GM18498 (cell line): ENCODE data around the gene TXNRD3.
"Not testable (repeated sequence)": the region's sequence is repeated elsewhere in the genome, so short reads cannot be mapped to it uniquely, and the experiment has no call there.

ENCODE experiments used
- ATAC-seq: cut with Tn5 transposase; IDR thresholded peaks from one replicate; pipeline ENCODE4 v1.9.1; 2021; ENCODE audit warnings: mild to moderate bottlenecking, moderate library complexity; ENCODE audit not compliant: unreplicated experiment

The TXNRD3 gene

DNA sequence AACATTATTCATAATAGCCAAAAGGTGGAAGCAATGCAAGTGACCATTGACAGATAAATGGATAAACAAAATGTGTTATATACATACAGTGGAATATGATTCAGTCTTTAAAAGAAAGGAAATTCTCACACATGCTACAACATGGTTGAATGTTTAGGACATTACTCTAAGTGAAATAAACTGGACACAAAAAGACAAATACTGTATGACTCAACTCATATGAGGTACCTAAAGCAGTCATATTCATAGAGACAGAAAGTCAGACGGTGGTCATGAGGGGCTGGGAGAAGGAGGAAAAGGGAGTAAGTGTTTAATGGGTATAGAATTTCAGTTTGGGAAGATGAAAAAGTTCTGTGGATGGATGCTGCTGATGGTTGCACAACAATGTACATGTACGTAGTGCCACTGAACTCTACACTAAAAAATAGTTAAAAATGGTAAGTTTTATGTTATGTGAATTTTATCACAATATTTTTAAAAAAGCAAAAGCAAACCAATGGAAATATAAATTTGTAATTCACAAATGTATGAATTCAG, 5.3 kb downstream of the TXNRD3 start:
- no peak for ATAC-seq

DNA sequence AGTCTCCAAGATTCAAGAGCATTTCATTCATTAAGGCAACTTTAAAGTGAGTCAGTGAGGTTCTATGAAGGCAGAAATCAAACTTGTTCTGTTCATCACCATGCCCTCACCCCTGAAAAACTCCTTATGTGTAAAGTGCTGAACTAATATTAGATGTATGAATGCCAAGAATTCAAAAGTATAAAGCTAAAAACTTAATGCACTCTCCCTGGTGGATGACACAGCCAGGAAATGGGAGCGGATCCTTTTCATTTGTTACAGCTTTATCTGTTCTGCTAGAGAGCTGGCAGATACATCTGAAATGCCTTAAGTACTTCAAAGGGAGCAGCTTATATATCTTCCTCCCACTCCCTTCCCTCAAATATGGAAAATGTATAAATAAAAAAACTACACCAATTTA, 8.2 kb downstream of the TXNRD3 start:
- ATAC-seq, result no peak

DNA sequence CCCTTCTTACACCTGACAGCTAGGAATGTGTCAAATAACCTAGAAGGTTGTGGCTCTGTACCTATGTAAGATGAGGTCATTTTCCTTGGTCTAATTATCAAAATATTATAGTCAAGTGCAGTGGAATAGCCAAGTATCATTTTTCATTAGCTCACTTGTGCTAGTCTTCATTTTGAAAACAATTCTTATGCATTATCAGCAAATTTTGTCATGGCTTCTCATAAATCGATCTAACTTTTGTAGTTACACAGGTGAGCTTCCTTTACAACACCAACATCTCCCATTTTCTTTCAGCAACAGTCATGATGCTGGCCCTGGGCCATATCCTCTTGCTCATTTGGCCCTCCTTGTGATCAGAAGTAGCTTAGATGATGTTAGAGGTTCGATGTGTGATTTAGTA, 10.3 kb downstream of the TXNRD3 start:
- no peak for ATAC-seq

DNA sequence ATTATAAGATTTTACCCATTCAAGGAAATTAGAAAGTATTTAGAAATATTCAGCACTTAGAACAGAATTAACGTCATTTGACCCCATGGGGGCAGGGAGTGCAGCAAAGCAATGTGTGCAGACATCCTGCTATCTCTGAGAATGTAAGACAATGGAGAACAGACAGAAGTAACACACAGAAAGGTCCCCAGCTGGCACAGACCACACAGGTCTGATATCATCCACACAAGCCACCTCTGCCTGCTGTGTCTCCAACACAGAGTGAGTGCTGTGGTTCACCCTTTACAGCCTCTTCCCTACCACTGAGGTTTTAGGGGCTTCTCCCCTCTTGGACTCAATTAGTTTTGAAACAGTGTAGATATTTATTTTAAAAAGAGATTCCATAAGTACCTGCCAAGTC, 16.1 kb downstream of the TXNRD3 start:
- no peak for ATAC-seq

DNA sequence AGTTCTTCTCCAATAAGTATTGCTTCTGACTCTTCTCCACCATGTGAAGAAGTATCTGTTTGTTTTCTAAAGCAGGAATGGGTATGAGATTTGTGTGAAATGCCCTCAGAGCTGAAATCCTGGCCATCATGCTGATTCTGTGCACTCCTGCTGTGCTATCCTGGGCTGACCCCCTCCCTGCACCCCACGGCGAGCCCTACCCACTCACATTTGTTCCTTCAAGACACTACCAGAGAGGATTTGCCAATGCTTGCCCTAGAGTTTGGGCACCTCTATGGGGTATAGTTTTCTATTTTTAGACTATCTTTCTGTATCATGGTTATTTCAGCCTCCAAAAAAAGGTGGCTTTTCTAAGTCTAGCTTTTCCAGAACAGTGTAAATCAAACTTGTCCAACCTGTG, 18.5 kb downstream of the TXNRD3 start:
- no peak for ATAC-seq

DNA sequence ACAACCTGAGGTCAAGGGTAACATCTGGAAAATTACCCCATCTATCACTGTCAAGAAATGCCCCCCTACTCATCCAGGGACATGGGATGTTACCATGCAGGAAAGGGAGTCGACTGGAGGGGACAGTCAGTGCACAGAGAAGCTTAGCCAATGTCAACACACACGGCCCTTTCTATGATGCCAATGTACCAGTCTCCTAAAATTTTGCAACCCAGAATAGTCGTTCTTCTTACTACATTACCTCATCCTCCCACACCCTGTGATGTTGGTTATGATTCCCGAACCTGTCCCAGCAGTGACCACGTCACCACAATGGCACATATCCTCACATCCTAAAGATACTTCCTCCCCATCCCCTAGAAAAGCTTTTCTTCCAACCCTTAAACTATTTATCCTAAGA, 20.1 kb downstream of the TXNRD3 start:
- ATAC-seq, result no peak

DNA sequence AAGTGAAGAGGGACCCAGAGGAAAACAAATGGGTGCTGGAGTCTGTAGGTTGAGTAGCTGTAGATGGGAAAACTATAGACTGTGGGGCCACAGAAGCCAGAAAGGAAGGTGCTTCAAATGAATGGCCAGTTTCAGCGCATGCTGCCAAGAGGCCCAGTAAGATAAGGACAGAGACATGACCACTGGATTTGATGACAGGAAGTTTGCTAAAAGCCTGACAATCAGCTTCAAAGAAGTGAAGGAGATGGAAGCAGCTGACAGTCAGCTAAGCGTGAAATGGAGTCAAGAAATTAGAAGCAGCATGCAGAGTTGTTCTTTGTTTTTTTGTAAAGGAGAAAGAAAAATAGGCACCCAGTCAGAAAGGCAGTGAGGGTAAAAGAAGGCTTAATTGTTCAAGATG, 24.9 kb downstream of the TXNRD3 start:
- no peak for ATAC-seq

DNA sequence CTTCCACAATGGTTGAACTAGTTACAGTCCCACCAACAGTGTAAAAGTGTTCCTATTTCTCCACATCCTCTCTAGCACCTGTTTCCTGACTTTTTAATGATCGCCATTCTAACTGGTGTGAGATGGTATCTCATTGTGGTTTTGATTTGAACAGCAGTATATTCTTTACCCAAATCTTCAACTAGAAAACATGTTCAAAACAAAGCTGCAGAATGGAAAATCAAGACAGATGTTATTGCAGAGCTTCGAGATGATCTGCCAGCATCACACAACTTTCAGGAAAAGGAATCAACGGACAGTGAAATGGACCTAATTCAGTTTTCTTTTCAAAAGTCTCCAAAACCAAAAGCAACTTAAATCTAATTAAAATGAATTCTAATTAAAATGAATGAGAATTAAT, 29.2 kb downstream of the TXNRD3 start:
- not testable (repeated sequence) for ATAC-seq

DNA sequence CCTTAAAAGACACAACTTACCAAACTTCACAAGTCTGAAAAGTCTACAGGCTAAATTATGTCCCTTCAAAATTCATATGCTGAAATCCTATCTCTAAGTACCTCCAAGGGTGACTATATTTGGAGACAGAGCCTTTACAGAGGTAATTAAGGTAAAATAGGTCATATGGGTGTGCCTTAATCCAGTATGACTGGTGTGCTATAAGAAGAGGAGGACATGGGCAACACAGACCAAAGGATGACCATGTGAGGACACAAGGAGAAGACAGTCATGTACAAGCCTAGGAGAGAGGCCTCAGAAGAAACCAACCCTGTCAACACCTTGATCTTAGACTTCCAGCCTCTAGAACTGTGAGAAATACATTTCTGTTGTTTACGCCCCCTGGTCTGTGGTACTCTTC, 32.2 kb downstream of the TXNRD3 start:
- ATAC-seq, result no peak

DNA sequence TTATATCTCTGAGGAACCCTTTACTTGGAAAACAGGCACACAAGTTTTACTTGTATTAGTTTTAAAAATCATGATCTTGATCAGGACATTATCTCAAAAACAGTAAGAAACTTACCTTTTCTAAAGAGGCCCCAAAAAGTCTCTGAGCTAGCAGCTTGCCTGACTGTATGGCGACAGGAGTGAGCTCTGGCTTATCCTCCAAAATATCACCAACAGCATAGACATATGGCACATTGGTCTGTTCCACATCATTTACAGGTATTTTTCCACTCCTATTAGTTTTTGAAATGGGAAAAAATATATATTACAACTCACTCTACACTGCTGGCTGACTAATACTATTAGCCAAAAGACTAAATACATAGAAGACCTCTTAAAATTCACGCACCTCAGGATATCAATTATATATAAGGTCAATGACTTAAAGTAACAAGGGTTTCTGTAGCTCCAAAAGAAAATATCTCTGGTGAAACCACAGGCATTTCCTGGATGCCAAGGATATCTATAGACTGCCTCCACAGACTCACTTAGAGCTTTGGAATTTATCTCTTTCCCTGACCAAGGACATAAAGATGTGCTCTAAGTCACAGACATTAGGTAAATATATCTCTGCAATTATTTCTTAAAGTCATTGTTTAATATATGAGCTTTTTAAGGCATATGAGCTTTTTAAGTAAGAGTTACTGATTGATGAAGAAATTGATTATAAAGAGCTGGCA, 33.1 kb downstream of the TXNRD3 start:
- ATAC-seq, result no peak

DNA sequence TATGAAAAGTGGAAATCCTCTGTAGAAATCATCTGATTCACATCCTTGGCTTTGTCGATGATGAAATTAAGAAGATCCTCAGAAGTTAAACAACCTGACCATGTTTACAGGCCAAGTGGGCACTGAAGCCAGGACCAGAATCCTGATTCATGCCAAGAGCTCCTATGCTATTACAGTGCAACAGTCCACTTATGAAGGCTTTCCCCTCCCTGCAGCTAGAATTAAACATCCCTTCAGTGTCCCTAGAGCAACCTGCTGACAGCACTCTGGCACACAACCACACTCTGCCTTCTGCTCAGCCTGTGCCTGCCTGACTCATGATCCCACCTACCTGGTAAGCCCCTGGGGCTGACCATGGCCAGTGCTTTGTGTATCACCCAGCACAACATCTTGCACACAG, 33.8 kb downstream of the TXNRD3 start:
- ATAC-seq, result no peak

DNA sequence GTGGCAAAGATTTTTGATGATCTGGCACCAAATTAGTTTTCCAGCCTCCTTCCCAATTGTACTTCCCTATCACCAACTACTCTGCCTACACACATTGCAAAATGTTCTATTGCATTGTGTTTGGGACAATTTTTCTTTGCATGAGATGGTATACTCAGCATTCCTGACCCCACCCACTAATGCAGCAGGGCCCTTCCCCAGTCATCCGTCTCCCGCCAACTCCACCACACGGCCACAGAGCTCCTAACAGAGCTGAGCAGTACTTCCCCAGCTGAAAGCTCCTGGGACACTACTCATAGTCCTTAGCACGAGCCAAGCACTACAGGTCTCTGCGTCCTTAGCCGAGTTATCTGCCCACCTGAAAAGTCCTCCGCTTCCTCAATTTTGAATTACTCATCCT, 34.2 kb downstream of the TXNRD3 start:
- no peak for ATAC-seq

DNA sequence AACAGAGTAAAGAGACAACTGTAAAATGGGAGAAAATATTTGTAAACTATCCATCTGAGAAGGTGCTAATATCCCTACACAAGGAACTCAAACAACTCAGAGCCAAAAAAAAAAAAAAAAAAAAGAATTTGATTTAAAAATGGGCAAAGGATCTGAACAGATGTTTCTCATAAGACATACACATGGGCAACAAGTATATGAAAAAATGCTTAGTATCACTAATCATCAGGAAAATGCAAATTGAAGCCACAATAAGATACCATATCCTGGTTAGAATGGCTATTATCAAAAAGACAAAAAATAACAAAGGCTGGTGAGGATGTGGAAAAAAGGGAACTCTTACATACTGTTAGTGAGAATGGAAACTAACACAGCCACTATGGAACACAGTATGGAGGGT, 36.2 kb downstream of the TXNRD3 start:
- no peak for ATAC-seq

DNA sequence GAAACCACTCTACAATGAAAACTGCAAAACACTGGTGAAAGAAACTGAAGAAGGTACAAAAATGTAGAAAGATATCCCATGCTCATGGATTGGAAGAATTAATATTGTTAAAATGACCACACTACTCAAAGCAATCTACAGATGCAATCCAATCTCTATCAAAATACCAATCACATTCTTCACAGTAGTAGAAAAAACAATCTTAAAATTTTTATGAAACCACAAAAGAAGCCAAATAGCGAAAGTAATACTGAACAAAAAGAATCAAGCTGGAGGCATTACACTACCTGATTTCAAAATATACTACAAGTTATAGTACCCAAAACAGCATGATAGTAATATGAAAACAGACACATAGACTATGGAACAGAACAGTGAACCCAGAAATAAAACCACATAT, 36.9 kb downstream of the TXNRD3 start:
- ATAC-seq, result no peak

DNA sequence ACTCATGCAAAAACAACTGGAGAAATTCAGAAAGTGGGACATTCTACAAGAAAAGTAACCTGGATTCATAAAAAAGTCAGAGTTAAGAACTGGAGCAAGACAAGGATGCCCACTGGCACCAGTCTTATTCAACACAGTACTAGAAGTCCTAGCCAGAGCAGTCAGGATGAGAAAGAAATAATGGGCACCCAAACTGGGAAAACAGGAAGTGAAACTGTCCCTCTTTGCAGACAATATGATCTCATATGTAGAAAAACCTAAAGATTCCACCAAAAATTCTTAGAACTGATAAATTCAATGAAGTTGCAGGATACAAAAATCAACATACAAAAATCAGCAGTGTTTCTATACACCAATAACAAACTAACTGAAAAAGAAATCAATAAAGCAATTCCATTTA, 37.4 kb downstream of the TXNRD3 start:
- no peak for ATAC-seq

DNA sequence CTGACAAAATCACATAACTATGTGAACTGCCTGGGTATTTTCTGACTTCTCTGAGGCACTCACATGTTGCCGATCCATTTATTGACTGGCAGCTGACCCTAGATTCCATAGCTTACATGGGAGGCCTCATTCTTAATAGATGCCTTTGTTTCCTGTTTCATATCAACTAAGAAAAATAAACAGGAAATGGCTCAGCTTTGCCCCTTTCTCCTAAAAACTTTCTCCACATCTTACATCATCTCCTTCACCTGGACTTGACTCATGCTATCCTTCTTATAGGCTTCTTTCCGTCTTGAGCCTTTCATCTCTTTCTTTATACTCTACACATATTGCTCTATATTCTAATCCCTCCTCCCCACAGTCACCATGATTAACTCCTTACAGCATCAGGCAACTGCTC, 38.0 kb downstream of the TXNRD3 start:
- ATAC-seq, result no peak

DNA sequence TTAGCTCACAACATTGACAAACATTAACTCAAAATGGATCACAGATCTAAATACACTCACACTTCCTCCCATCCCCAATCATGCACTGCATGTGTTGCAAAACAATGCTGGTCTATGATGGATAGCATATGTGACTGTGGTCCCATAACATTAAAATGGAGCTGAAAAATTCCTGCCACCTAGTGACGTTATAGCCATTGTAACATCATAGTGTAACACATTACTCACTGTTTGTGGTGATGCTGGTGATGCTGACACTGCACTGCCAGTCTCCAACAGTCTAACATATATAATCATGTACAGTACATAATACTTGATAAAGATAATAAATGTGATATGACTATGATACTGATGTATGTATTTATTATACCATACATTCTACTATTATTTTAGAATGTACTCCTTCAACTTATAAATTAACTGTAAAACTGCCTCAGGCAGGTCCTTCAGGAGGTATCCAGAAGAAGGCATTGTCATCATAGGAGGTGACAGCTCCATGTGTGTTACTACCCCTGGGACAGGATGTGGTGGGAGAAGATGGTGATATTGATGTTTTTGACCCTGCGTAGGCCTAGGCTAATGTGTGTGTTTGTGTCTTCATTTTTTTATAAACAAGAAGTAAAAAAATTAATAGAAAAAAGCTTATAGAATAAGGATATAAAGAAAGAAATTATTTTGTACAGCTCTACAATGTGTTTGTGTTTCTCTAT, 41.3 kb downstream of the TXNRD3 start:
- ATAC-seq, result no peak

DNA sequence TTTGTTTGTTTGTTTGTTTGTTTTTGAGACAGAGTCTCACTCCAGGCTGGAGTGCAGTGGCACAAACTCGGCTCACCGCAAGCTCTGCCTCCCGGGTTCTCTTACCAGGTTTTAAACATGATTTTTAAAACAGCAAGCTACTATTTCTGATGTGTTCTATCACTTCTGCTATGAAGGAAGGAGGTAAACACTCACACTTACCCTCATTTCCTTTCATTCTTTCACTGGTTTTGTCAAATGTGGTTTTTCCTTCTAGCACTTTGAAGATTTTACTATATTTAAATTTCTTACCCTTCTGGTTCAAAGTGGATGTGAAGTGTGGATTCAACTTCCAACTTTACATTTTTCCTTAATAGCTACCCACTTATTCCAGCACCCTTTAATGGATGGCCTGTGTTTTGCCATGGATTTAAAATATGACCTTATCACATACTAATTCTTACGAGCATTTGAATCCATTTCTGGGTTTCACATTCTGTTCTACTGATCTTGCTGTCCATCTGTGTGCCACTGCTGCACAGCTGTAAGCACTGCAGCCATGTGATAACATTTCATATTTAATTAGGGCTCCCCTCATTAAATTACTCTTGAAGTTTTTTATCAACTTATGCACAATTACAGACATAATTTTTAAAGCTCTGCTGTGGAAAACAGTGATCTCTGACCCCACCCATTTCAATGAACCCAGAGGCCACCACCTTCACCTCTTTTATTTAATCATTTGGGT, 42.3 kb downstream of the TXNRD3 start:
- no peak for ATAC-seq

DNA sequence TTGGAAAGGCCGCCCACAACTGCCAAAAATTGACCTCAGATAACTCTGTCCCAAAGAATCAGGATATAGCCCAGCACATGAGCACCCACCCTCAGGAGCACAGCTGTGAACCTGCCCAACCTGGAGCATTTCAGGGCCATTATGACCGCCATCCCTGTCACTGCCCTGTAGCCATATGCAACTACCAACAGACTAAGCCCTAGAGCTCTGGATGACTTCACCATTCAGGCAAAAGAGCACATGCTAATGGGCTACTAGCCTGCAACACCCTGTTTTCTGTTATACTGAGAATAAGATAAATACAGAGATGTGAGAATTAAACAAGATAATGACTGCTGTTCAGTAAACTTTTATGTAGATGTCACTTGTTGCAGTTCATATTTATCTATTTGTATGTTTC, 45.0 kb downstream of the TXNRD3 start:
- no peak for ATAC-seq

DNA sequence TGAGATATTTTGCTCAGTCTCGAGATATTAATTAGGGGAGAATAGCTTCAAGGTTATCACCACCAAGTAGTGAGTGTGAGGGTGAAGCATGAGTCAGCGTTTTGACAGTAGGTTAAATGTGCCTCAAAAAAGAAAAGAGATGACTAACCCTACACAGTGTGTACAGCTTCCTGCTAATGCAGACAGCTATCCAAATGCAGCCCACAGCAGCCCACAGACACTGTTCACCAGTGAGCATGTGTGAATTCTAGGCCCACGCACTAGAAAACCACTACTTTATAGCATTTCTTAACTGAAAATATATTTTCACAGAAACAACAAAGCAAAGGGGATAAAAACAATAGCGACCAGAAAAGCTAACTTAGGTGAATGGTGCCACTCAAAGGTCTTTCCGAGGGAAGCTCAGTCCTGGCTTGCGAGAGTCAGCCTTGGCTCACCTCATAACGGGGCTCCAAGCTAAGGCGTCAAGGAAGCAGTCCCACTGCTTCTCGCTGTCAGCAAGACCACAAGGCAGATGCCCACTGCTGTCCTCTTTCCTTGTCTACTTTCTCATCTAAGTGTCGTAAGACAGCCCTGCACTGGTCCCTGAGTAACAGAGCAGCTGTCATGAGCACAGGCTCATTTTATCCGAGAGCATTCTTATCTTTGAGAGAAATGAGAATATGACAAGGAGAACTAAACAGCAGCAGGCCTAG, 47.6 kb downstream of the TXNRD3 start:
- no peak for ATAC-seq

DNA sequence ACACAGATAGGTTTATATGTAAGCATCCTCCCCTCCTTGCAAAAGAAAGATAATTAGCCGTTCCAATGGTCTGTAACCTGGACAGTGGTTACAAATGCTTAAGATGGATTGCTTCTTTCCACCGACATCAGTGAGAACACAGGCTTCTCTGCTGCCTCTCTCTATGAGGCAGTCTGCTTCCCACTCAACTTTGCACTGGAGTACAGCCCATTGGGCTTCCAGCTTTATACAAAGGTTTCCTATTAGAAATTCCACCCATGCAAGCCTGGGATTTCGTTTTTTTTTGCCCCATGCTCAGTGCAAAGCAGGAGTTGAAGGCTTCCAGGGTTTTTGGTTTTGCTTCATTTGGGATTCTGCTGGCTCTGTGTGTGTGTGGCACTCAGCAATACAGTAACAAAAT, 48.9 kb downstream of the TXNRD3 start:
- no peak for ATAC-seq
